Endothelial cell of hepatic sinusoid (primary cell): ENCODE results near the gene WDR43.

ENCODE experiments used
- in situ Hi-C: cut with HindIII; loops from 2 replicates; pipeline ENCODE4 v1.10.0; 2017; ENCODE audit warnings: low sequenced_read_pairs

Gene WDR43

GRCh38 chr2:28894470-28895188 is at the start of gene WDR43:
Gene WDR43, plus strand, starts transcription at chr2:28894667. Its CDS starts 32 bp downstream, at chr2:28894699.
- in situ Hi-C loops: no loop called here

- in situ Hi-C loops: loop anchor here (5.0 kb wide), 1 partner anchor 38 kb away; no protein-coding TSS in a partner anchor
Observed at GRCh38 chr2:28855193-28855592, 39.3 kb upstream of the WDR43 start.

- in situ Hi-C loops: loop anchor here (5.0 kb wide), 1 partner anchor 39 kb away; no protein-coding TSS in a partner anchor
Observed at GRCh38 chr2:28855977-28856376, 38.5 kb upstream of the WDR43 start.

- in situ Hi-C loops: no loop called here
Observed at GRCh38 chr2:28868611-28869010, 25.9 kb upstream of the WDR43 start.

GRCh38 chr2:28869494-28870145 is 24.8 kb upstream of the WDR43 start:
- in situ Hi-C loops: no loop called here

GRCh38 chr2:28870146-28870891 is 24.1 kb upstream of the WDR43 start, which contains the start of gene TRMT61B:
Gene TRMT61B, minus strand, starts transcription at chr2:28870309. Its CDS starts 32 bp downstream, at chr2:28870277.
- in situ Hi-C loops: no loop called here

- in situ Hi-C loops: no loop called here
Observed at GRCh38 chr2:28871620-28872019, 22.8 kb upstream of the WDR43 start.

- in situ Hi-C loops: no loop called here
Observed at GRCh38 chr2:28880193-28880592, 14.3 kb upstream of the WDR43 start.

GRCh38 chr2:28893488-28893887 is 979 bp upstream of the WDR43 start:
- in situ Hi-C loops: no loop called here

GRCh38 chr2:28895189-28895893 is 874 bp downstream of the WDR43 start:
- in situ Hi-C loops: no loop called here

GRCh38 chr2:28896906-28897305 is 2.4 kb downstream of the WDR43 start:
- in situ Hi-C loops: no loop called here

- in situ Hi-C loops: no loop called here
Observed at GRCh38 chr2:28898048-28898447, 3.6 kb downstream of the WDR43 start.

- in situ Hi-C loops: no loop called here
Observed at GRCh38 chr2:28901202-28901601, 6.7 kb downstream of the WDR43 start.

- in situ Hi-C loops: no loop called here
Observed at GRCh38 chr2:28901841-28902240, 7.4 kb downstream of the WDR43 start.

GRCh38 chr2:28902584-28902983 is 8.1 kb downstream of the WDR43 start:
- in situ Hi-C loops: no loop called here

- in situ Hi-C loops: no loop called here
Observed at GRCh38 chr2:28904295-28904694, 9.8 kb downstream of the WDR43 start.

- in situ Hi-C loops: no loop called here
Observed at GRCh38 chr2:28904802-28905457, 10.5 kb downstream of the WDR43 start.

GRCh38 chr2:28905533-28905932 is 11.1 kb downstream of the WDR43 start:
- in situ Hi-C loops: no loop called here

- in situ Hi-C loops: no loop called here
Observed at GRCh38 chr2:28906376-28906775, 11.9 kb downstream of the WDR43 start.

- in situ Hi-C loops: no loop called here
Observed at GRCh38 chr2:28906821-28907220, 12.4 kb downstream of the WDR43 start.
